Colon (tissue), 2 donors: ENCODE data around the gene WBP2.
"Not testable (repeated sequence)": the region's sequence is repeated elsewhere in the genome, so short reads cannot be mapped to it uniquely, and the experiment has no call there.

Source experiments
- FAIRE-seq: peaks from 2 replicates; lab custom pipeline; 2012; peaks lifted over from hg19 to GRCh38; lab: Jason Lieb, UNC
- donor health status: control.
- donor health status: control.

Gene WBP2

GRCh38 chr17:75888484-75888883 is 33.3 kb upstream of the WBP2 start:
- no peak for FAIRE-seq

- not testable (repeated sequence) for FAIRE-seq
These were observed 30.7 kb upstream of the WBP2 start for GRCh38 chr17:75885860-75886259.

GRCh38 chr17:75885431-75885830 is 30.3 kb upstream of the WBP2 start:
- FAIRE-seq = no peak

GRCh38 chr17:75881678-75882454 is 26.7 kb upstream of the WBP2 start:
- no peak for FAIRE-seq

GRCh38 chr17:75880266-75880665 is 25.1 kb upstream of the WBP2 start:
- FAIRE-seq = no peak

- no peak for FAIRE-seq
These were observed 23.3 kb upstream of the WBP2 start, which contains the start of gene TRIM47 for GRCh38 chr17:75878174-75878998. Gene TRIM47 (minus strand): TSS chr17:75878581. CDS start chr17:75878548, 33 bp downstream.

GRCh38 chr17:75877752-75878173 is 22.6 kb upstream of the WBP2 start:
- FAIRE-seq = no peak

GRCh38 chr17:75876938-75877751 is 22.0 kb upstream of the WBP2 start:
- FAIRE-seq = no peak

- FAIRE-seq = no peak
These were observed 21.2 kb upstream of the WBP2 start for GRCh38 chr17:75876190-75876937.

GRCh38 chr17:75875940-75876189 is 20.7 kb upstream of the WBP2 start:
- no peak for FAIRE-seq

GRCh38 chr17:75875182-75875939 is 20.2 kb upstream of the WBP2 start:
- no peak for FAIRE-seq

GRCh38 chr17:75874323-75875181 is 19.4 kb upstream of the WBP2 start:
- FAIRE-seq = no peak

GRCh38 chr17:75873587-75874322 is 18.6 kb upstream of the WBP2 start:
- FAIRE-seq = no peak

- no peak for FAIRE-seq
These were observed 17.6 kb upstream of the WBP2 start for GRCh38 chr17:75872434-75873351.

GRCh38 chr17:75870228-75870627 is 15.1 kb upstream of the WBP2 start:
- not testable (repeated sequence) for FAIRE-seq

GRCh38 chr17:75869282-75870141 is 14.4 kb upstream of the WBP2 start:
- no peak for FAIRE-seq

GRCh38 chr17:75868730-75869281 is 13.7 kb upstream of the WBP2 start:
- not testable (repeated sequence) for FAIRE-seq
